Stimulated activated naive CD4-positive, alpha-beta T cell (primary cell): Measurements from ENCODE around the gene ACO2.
"Not testable (repeated sequence)": the region's sequence is repeated elsewhere in the genome, so short reads cannot be mapped to it uniquely, and the experiment has no call there.

Experiments
- DNase-seq, 6 experiments: peaks; one replicate each; lab custom pipeline; 2025; lab: John Stamatoyannopoulos, UW

The ACO2 gene

GRCh38 chr22:41468381-41469217 lies at the start of gene ACO2, which contains the start of gene PHF5A:
Gene ACO2 (plus strand): TSS chr22:41469117. CDS start chr22:41469147, 30 bp downstream.
Gene PHF5A (minus strand): TSS chr22:41468692. CDS start chr22:41468653, 39 bp downstream.
- peak; percentile 95 to 99 (median 98) for DNase-seq

DNA sequence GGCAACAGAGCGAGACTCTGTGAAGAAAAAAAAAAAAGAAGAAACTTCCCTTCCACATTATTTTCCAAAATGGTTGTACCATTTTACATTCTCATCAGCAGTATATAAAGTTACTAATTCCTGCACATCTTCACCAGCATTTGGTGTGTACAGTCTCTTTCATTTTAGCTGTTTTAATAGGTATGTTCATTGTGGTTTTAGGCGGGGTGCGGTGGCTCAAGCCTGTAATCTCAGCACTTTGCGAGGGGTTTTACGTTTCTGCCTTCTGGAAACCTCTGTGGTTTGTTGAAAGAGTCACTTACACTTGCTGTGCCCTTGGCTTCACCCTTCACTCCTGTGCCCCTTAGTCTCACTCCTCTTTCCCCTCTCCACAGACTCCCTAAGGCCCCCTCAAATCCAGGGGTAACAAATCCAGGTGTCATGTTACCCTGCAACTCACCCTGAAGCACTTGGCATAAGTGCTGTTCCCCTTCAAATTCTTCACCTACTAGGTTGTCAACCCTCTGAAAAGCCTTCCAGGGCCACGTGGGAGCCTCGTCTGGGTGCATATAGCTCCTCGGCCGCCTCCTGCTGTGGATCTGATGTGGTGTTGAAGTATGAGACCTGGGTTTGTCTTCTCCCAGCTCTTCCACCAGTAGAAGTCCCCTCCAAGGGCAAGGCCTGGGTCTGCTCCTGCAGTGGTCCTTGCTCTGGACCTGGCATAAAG lies 43.1 kb upstream of the ACO2 start:
- no peak for DNase-seq

- no peak for DNase-seq
Measured at GRCh38 chr22:41429232-41429950, 39.5 kb upstream of the ACO2 start.

DNA sequence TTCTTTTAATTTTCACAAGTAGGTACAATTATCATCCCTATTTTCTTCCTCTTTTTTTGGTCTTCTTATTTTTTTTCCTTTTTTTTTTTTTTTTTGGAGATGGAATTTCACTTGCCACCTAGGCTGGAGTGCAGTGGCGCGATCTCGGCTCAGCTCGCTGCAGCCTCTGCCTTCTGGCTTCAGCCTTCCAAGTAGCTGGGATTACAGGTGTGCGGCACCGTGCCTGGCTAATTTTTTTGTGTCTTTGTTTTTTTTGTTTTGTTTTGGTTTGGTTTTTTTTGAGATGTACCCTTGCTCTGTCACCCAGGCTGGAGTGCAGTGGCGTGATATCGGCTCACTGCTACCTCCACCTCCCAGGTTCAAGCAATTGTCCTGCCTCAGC lies 39.0 kb upstream of the ACO2 start:
- no peak for DNase-seq

DNA sequence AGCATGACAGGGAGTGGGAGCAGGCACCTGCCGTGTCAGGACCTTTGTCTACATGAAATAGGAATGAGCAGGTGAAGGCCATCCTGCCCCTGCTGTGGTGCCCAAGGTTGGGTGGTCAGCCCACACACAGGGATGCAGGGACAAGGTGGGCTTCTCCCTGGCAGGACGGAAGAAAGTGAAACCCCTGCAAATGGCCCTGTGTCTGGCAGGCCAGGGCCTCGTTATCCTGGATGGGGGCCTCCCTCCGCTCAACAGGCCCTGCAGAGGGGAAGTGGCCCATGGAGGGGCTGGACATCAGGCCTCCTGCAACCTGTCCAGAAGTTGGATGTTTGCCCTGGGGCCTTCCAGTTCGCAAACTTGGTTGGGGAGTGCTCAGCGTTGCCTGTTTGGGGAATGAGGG lies 37.3 kb upstream of the ACO2 start:
- DNase-seq: no peak

GRCh38 chr22:41433480-41433879 lies 35.4 kb upstream of the ACO2 start:
- not testable (repeated sequence) for DNase-seq

DNA sequence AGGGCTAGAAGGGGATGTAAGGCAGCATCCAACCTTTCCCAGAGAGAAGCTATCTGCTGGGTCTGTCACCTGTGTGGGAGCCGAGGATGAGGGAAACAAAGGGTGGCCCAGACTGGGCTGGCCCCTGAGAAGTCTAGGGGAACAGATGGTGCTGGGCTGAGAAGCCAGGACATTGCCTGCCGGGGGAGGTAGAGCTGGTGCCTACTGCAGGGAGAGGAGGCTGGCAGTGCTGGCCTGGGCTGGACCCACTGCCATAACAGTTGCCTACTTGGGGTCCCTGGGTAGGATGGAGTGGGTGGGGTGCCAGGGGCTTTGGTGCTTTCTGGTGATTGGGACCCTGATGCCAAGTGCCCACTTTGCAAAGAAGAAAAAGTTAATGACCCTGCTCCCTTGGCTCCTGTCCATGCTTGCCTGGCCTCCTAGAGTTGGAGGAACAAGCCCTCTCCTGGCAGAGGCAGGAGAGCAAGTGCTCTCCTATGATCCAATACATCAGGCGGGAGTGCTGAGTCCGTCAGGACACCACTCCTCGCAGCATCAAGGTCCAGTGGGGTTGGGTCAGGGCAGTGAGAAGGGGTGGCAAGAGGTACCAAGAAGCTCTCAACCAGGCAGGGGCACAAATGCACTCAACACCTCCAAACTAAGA lies 34.4 kb upstream of the ACO2 start:
- not testable (repeated sequence) for DNase-seq

DNA sequence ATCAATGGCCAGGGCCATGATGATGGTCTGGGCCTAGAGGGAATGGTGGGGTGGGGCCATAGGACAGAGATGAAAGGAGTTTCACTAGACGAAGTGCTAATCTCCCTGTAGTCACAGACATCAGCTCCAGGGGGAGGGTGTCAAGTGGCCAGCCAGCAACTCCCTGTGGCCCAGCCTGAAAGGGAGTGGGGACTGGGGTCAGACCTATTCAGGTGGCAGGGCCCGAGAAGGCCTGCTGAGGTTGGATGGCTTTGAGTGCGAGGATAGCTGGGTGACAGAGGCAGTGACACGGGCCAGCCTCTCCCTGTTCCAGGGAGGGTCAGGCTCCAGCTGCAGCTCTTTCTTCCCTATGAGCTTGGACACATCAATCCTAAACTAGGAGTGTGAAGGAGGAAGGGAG lies 33.4 kb upstream of the ACO2 start:
- DNase-seq: no peak

- DNase-seq: no peak
Measured at GRCh38 chr22:41436322-41437113, 32.4 kb upstream of the ACO2 start.

- DNase-seq: no peak
Measured at GRCh38 chr22:41437198-41437597, 31.7 kb upstream of the ACO2 start.

DNA sequence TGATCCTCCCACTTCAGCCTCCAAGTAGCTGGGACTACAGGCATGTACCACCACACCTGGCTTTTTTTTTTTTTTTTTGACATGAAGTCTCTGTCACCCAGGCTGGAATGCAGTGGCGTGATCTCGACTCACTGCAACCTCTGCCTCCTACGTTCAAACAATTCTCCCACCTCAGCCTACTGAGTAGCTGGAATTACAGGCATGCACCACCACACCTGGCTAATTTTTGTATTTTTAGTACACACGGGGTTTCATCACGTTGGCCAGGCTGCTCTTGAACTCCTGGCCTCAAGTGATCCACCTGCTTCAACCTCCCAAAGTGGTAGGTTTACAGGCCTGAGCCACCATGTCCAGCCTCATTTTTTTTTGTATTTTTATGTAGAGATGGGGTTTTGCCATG lies 28.4 kb upstream of the ACO2 start:
- DNase-seq: not testable (repeated sequence)

DNA sequence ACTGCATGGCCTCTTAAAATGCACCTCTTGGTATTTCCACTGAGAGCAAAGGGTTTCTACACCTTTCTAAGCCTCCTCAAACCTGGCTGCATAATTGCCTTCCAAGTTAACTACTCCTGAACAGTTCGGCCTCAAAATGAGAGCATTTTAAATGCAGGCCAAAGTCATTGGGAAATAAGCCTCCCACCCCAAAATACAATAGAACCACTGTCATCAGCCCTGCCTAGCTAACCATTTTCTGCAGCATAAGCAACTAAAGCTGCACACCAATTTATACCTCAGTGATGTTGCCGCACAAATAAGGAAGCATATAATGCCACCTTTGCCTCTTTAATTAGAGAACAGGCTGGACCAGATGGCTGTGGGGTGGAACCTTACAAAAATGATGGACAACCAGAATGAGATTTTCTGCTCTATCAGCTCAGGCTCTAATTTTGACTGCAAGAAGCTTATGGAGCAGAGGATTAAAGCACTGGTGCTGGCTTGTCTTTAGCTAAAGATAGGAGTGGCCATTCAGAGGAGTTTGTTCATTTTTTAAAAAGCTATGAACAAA lies 26.6 kb upstream of the ACO2 start:
- DNase-seq: no peak

DNA sequence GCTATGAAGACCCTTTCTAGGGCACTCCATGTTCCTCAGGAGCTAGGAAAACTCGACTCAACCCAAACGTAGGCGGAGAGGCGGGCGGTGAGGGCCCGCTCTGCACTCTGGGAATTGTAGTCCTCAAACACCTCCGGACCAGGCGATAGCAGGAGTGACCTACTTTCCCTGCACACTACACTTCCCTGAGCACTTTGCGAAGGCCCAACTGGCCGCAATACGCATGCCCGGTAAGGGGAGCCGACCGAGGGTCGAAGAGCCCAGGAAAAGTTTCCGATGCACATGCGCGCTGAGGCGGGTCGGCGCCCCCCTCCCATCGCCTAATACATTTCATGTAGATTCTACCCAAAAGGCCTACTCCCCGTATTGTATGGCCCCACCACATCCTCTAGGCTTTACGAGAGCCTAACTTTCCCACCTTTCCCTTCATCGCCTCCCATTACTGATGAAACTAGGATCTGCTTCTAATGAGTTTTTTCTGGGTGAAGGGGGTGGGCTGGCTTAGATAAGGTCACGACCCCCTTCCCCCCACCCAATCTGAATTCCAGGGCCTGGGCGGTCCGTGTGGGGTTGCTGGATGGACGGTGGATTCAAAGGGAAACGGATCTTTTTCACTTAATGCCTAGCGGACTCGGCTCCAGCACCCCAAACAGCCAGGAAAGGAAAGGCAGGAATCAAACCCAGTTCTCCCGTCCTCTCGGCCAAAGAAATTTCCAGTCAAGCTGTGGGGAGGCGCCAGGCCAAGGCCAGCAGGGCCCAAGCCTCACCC lies 24.4 kb upstream of the ACO2 start:
- peak; percentile 57 to 81 (median 71) for DNase-seq

- DNase-seq: peak in 5 of 6 experiments; percentile 19 to 68 (median 37)
Measured at GRCh38 chr22:41445129-41446056, 23.5 kb upstream of the ACO2 start.

GRCh38 chr22:41446057-41446501 lies 22.8 kb upstream of the ACO2 start:
- DNase-seq: peak in 2 of 6 experiments; percentile 33 to 60

GRCh38 chr22:41446639-41447434 lies 22.1 kb upstream of the ACO2 start, which contains the start of gene TOB2:
Gene TOB2 (minus strand): TSS chr22:41446801. CDS start chr22:41437345, 9,456 bp downstream.
- DNase-seq: peak; percentile 90 to 94 (median 92)

GRCh38 chr22:41447435-41448188 lies 21.3 kb upstream of the ACO2 start:
- DNase-seq: peak; percentile 55 to 78 (median 60)
